Measurements from ENCODE around the gene TRANK1.

TRANK1 gene

DNA sequence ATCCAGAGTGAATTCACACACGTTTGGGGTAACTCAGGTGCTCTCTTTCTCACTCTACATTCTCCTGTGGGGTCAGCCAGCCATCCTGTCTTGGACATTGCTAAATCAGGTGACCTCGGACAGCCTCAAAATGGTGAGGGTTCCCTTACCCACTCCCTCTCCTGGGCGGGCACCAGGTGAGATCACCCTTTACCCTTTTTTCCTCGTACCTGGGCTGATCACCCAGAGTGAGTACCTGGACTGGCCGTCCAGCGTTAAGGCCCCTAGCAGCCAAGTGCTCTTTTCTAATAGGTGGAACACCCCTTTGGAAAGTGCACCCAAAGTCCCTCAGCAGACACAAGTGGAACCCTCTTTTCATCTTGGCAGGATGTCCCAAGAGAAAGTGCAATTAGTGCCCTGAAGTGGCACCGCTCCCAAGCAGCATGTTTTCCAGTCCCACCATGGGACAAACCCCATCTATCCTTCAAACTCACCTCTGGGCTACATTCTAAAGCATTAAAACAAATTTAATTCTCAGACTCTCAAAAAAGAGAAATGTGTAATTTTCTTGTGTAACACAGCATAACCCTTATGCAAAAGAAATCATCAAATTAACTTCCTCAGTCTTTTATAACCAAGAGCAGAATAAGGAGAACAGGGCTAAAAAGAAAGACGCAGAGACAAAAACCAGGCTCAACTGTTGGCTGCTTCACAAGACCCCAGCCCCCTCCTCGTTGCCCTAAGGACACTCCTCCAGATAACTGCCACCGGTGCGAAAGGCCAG is 20.7 kb downstream of the TRANK1 start:
- Histone ChIP-seq H3K27me3 (ENCODE audit: control insufficient read depth, low read length) (no peaks in the 10 kb centered on the region), H3K79me2 (ENCODE audit: control insufficient read depth, low read length) (peaks cover 54% of the 10 kb centered on the region), H3K27ac (ENCODE audit: low read depth, low read length) (peak overlapping the region; percentile 86), H3K36me3 (ENCODE audit: control insufficient read depth, low read length) (peaks cover 36% of the 10 kb centered on the region), H3K9me2 (replicated peaks; ENCODE audit: control insufficient read depth, low read length) (no peaks in the 10 kb centered on the region), H4K20me1 (ENCODE audit: control insufficient read depth, insufficient read depth, low read depth, low read length) (no peaks in the 10 kb centered on the region), H3K4me3 (ENCODE audit: low read length) (peak overlapping the region; percentile 87), H3K4me2 (ENCODE audit: low read length) (peak overlapping the region; percentile 80), H3K4me1 (ENCODE audit: control insufficient read depth, low read length) (peaks cover 68% of the 10 kb centered on the region), H3F3A (ENCODE audit: control insufficient read depth, insufficient read depth) (peaks cover 30% of the 10 kb centered on the region), H3K9me3 (ENCODE audit: control insufficient read depth, insufficient read depth, low read length) (peaks cover 17% of the 10 kb centered on the region)
- TF ChIP-seq, protein P1, sequence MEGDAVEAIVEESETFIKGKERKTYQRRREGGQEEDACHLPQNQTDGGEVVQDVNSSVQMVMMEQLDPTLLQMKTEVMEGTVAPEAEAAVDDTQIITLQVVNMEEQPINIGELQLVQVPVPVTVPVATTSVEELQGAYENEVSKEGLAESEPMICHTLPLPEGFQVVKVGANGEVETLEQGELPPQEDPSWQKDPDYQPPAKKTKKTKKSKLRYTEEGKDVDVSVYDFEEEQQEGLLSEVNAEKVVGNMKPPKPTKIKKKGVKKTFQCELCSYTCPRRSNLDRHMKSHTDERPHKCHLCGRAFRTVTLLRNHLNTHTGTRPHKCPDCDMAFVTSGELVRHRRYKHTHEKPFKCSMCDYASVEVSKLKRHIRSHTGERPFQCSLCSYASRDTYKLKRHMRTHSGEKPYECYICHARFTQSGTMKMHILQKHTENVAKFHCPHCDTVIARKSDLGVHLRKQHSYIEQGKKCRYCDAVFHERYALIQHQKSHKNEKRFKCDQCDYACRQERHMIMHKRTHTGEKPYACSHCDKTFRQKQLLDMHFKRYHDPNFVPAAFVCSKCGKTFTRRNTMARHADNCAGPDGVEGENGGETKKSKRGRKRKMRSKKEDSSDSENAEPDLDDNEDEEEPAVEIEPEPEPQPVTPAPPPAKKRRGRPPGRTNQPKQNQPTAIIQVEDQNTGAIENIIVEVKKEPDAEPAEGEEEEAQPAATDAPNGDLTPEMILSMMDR (IDR thresholded peaks at IDR 0.05; ENCODE audit: low read depth, low read length, poor library complexity, severe bottlenecking) = no peak
- no peak for TF ChIP-seq EZH2phosphoT487 (IDR thresholded peaks at IDR 0.05; ENCODE audit: borderline replicate concordance, low read length)

DNA sequence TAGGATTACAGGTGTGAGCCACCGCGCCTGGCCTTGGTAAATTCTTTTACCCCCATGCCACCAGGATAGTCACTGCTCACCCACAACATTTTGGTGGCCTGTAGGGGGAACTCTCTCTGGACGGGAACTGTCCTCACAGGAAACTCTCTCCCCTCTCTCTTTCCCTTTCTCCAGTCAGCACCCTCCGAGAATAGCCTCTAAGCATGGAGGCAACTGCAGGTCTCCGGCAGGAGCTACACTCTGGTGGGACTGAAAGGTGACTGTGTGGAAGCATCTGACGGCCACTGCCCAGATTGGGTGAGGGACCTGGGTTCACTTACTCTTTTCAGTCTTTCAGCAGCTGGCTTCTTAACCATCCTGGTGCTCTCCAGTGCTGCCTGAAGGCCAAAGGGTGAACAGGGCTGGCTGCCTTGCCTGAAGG is 21.3 kb downstream of the TRANK1 start:
- peaks cover 37% of the 10 kb centered on the region for H3F3A ChIP-seq (ENCODE audit: control insufficient read depth, insufficient read depth)
- H3K36me3 ChIP-seq (ENCODE audit: control insufficient read depth, low read length) = peaks cover 39% of the 10 kb centered on the region
- no peaks in the 10 kb centered on the region for H3K9me2 ChIP-seq (replicated peaks; ENCODE audit: control insufficient read depth, low read length)
- no peaks in the 10 kb centered on the region for H3K27me3 ChIP-seq (ENCODE audit: control insufficient read depth, low read length)
- H3K27ac ChIP-seq (ENCODE audit: low read depth, low read length) = peak overlapping the region; percentile 86
- H3K4me3 ChIP-seq (ENCODE audit: low read length) = peak overlapping the region; percentile 87
- peaks cover 74% of the 10 kb centered on the region for H3K4me1 ChIP-seq (ENCODE audit: control insufficient read depth, low read length)
- no peak for TF ChIP-seq EZH2phosphoT487 (IDR thresholded peaks at IDR 0.05; ENCODE audit: borderline replicate concordance, low read length)
- TF ChIP-seq, protein P1 (IDR thresholded peaks at IDR 0.05; ENCODE audit: low read depth, low read length, poor library complexity, severe bottlenecking) = peak; percentile 67
- peaks cover 61% of the 10 kb centered on the region for H3K79me2 ChIP-seq (ENCODE audit: control insufficient read depth, low read length)
- no peaks in the 10 kb centered on the region for H4K20me1 ChIP-seq (ENCODE audit: control insufficient read depth, insufficient read depth, low read depth, low read length)
- H3K9me3 ChIP-seq (ENCODE audit: control insufficient read depth, insufficient read depth, low read length) = peaks cover 17% of the 10 kb centered on the region
- peak overlapping the region; percentile 80 for H3K4me2 ChIP-seq (ENCODE audit: low read length)

DNA sequence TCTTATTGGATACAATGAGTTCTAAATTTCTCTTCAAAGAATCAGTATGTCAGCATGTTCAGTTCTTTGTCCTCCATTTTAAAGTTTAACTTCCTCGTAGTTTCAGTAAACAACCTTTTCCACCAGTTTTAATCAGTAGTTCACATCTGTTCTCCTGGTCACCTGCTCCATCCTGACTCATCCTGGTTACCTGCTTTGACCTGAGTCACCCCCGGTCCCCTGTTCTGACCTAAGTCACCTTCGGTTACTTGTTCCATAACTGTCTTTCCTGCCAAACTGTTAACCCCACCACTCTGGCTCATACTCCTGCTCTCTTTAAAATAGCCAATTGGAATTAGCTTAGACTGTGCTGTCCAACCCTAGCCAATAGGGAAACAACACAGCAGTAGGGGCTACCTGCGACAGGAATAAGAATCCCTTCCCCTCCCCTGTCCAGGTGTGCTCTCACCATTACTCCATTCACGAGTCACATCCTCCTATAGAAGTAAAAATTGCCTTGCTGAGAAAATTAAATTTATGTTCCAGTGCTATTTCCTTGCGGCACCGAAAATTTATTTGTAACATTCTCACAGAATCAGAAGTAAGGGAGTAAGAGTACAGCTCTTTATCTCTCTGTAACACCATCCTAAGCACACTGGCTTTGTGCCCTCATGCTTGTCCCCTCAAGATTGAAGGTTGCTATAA is 23.8 kb downstream of the TRANK1 start:
- no peak overlapping the region for H3K4me2 ChIP-seq (ENCODE audit: low read length)
- H3K27ac ChIP-seq (ENCODE audit: low read depth, low read length) = no peak overlapping the region
- H3K4me1 ChIP-seq (ENCODE audit: control insufficient read depth, low read length) = peaks cover 85% of the 10 kb centered on the region
- peaks cover 84% of the 10 kb centered on the region for H3K79me2 ChIP-seq (ENCODE audit: control insufficient read depth, low read length)
- H3F3A ChIP-seq (ENCODE audit: control insufficient read depth, insufficient read depth) = peaks cover 35% of the 10 kb centered on the region
- H3K4me3 ChIP-seq (ENCODE audit: low read length) = peak overlapping the region; percentile 19; the same call in 1 of the 2 replicates
- H3K9me3 ChIP-seq (ENCODE audit: control insufficient read depth, insufficient read depth, low read length) = peaks cover 17% of the 10 kb centered on the region
- no peaks in the 10 kb centered on the region for H4K20me1 ChIP-seq (ENCODE audit: control insufficient read depth, insufficient read depth, low read depth, low read length)
- H3K9me2 ChIP-seq (replicated peaks; ENCODE audit: control insufficient read depth, low read length) = no peaks in the 10 kb centered on the region
- H3K27me3 ChIP-seq (ENCODE audit: control insufficient read depth, low read length) = no peaks in the 10 kb centered on the region
- no peak for TF ChIP-seq EZH2phosphoT487 (IDR thresholded peaks at IDR 0.05; ENCODE audit: borderline replicate concordance, low read length)
- TF ChIP-seq, protein P1 (IDR thresholded peaks at IDR 0.05; ENCODE audit: low read depth, low read length, poor library complexity, severe bottlenecking) = no peak
- peaks cover 42% of the 10 kb centered on the region for H3K36me3 ChIP-seq (ENCODE audit: control insufficient read depth, low read length)
